AG09319 (cell line): ENCODE data around the gene ADGRF1.

Experiments
- DNase-seq: peaks from one replicate; pipeline ENCODE4 v3.0.0-alpha.2; 2010; ENCODE audit warnings: low read depth; ENCODE audit errors: extremely low read depth
- TF ChIP-seq, protein P1 (sequence below): IDR thresholded peaks from 2 replicates; pipeline ENCODE4 v1.5.1; 2011; ENCODE audit warnings: low read depth, mild to moderate bottlenecking, inconsistent platforms, low read length, moderate library complexity

ADGRF1 gene

DNA sequence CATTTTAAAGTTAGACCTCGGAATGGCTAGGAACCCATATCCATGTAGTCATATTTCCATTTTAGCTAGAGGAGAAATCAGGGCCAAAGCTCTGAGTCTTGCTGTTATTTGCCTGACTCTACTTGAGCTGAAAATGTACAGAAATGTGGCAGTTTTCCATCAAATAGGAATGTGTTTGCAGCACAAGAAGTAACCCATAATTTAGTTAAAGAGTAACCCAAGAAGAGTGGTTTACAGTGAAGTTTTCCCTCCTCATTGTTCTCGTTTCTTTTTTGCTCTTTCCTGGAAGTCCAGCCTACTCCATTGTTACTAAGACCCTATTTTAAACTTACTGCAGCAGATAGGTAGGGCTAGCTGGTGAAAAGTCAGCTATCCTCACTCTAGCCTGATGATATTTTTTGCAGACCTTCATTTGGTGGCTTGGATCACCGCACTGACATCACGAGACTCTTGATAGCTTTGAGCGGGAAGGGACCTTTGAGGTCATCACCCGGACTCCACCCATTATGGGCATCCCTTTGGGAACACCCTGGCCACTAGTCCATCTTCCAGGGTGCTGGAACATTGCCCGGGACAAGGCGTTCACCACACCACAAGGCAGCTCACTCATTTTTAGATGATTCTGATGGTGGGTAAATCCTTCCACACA, 92.4 kb downstream of the ADGRF1 start:
- TF ChIP-seq, protein P1, sequence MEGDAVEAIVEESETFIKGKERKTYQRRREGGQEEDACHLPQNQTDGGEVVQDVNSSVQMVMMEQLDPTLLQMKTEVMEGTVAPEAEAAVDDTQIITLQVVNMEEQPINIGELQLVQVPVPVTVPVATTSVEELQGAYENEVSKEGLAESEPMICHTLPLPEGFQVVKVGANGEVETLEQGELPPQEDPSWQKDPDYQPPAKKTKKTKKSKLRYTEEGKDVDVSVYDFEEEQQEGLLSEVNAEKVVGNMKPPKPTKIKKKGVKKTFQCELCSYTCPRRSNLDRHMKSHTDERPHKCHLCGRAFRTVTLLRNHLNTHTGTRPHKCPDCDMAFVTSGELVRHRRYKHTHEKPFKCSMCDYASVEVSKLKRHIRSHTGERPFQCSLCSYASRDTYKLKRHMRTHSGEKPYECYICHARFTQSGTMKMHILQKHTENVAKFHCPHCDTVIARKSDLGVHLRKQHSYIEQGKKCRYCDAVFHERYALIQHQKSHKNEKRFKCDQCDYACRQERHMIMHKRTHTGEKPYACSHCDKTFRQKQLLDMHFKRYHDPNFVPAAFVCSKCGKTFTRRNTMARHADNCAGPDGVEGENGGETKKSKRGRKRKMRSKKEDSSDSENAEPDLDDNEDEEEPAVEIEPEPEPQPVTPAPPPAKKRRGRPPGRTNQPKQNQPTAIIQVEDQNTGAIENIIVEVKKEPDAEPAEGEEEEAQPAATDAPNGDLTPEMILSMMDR: no peak
- no peak for DNase-seq

DNA sequence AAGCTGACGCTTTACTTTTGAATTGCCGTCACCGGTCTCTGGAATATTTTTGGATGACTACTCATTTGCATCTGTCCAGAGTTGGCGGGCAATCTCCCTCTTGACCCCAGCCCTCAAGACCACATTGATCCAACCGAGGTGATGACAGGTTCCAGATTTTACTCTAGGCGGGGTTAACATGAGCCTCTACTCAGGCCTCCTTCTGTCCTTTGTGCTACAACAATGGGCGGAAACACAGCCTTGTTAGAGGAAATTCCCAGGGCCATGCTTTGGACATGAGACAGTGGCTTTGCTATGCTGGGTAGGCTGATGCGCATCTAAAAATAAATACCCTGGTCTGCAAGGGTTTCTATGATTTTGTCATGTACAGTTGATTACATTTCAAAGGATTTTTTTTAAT, 93.4 kb downstream of the ADGRF1 start:
- DNase-seq: no peak
- TF ChIP-seq, protein P1: no peak
